HEK293 (cell line): Measurements from ENCODE around the gene SPAST.

Experiments used
- CTCF ChIA-PET: fragments of 350-600 bp; formaldehyde crosslinking; extraction: SDS; loops from one replicate; lab custom pipeline; 2021; ENCODE audit warnings: antibody characterized with exemption; lab: Yijun Ruan, JAX
- POLR2A ChIA-PET: fragments of 300-600 bp; formaldehyde crosslinking; extraction: SDS; loops from one replicate; lab custom pipeline; 2020; ENCODE audit warnings: antibody characterized with exemption, inconsistent platforms; lab: Yijun Ruan, JAX
- H3K27ac ChIP-seq: fragments of 200-500 bp; sonication (Bioruptor generic); 2 replicates; pipeline ENCODE4 v1.5.1; 2014; ENCODE audit warnings: low read depth, low read length, control low read depth, inconsistent platforms; ENCODE audit errors: extremely low read depth
- H3K36me3 ChIP-seq, 2 experiments: fragments of 200-500 bp in 1 of 2; sonication (Bioruptor generic) in 1 of 2; 1 replicate in 1 of 2; 2 replicates in 1 of 2; pipeline ENCODE4 v1.5.1; 2014 to 2017; ENCODE audit warnings: inconsistent platforms in 2 of 2, low read length in 2 of 2; ENCODE audit not compliant: control insufficient read depth in 2 of 2, insufficient read depth in 1 of 2
- H3K4me1 ChIP-seq: fragments of 200-500 bp; sonication (Bioruptor generic); 2 replicates; pipeline ENCODE4 v1.5.1; 2014; ENCODE audit warnings: mild to moderate bottlenecking, low read length, inconsistent platforms; ENCODE audit not compliant: control insufficient read depth, insufficient read depth
- H3K4me3 ChIP-seq: 2 replicates; pipeline ENCODE4 v1.5.1; 2011; ENCODE audit warnings: low read depth, mild to moderate bottlenecking, control low read depth, low read length, moderate library complexity
- H3K9me3 ChIP-seq: fragments of 200-500 bp; sonication (Bioruptor generic); 2 replicates; pipeline ENCODE4 v1.5.1; 2014; ENCODE audit warnings: low read depth, low read length, inconsistent platforms; ENCODE audit not compliant: control insufficient read depth, insufficient read depth
- FEZF1 ChIP-seq: fragments of 450-650 bp; formaldehyde crosslinking; IDR thresholded peaks from 2 replicates; pipeline ENCODE4 v1.5.1; 2016; ENCODE audit warnings: missing biosample characterization, missing genetic modification characterization
- GLIS1 ChIP-seq: fragments of 450-650 bp; formaldehyde crosslinking; IDR thresholded peaks from 2 replicates; pipeline ENCODE4 v1.5.1; 2016; ENCODE audit warnings: missing biosample characterization, missing genetic modification characterization
- OVOL3 ChIP-seq: fragments of 450-650 bp; formaldehyde crosslinking; IDR thresholded peaks from 2 replicates; pipeline ENCODE4 v1.5.1; 2016; ENCODE audit warnings: missing biosample characterization, missing genetic modification characterization
- PRDM1 ChIP-seq: fragments of 450-650 bp; formaldehyde crosslinking; IDR thresholded peaks from 2 replicates; pipeline ENCODE4; 2016; ENCODE audit warnings: missing biosample characterization, missing genetic modification characterization
- RBAK ChIP-seq: fragments of 450-650 bp; formaldehyde crosslinking; IDR thresholded peaks from 2 replicates; pipeline ENCODE4 v1.5.1; 2016; ENCODE audit warnings: missing biosample characterization, missing genetic modification characterization
- SCRT1 ChIP-seq: fragments of 450-650 bp; formaldehyde crosslinking; IDR thresholded peaks from 2 replicates; pipeline ENCODE4 v1.5.1; 2016; ENCODE audit warnings: missing biosample characterization, missing genetic modification characterization, borderline replicate concordance
- YY2 ChIP-seq: fragments of 450-650 bp; formaldehyde crosslinking; IDR thresholded peaks from 2 replicates; pipeline ENCODE4 v1.5.1; 2016; ENCODE audit warnings: missing biosample characterization, missing genetic modification characterization
- ZEB2 ChIP-seq: fragments of 450-650 bp; formaldehyde crosslinking; IDR thresholded peaks from 2 replicates; pipeline ENCODE4 v1.5.1; 2016; ENCODE audit warnings: missing biosample characterization, missing genetic modification characterization
- ZIC2 ChIP-seq: fragments of 450-650 bp; formaldehyde crosslinking; IDR thresholded peaks from 2 replicates; pipeline ENCODE4 v1.5.1; 2016; ENCODE audit warnings: missing biosample characterization, missing genetic modification characterization
- ZNF133 ChIP-seq: fragments of 450-650 bp; formaldehyde crosslinking; IDR thresholded peaks from 2 replicates; pipeline ENCODE4 v1.5.1; 2016; ENCODE audit warnings: missing biosample characterization, missing genetic modification characterization
- ZNF266 ChIP-seq: fragments of 450-650 bp; formaldehyde crosslinking; IDR thresholded peaks from 2 replicates; pipeline ENCODE4 v1.5.1; 2016; ENCODE audit warnings: missing biosample characterization, missing genetic modification characterization, low read depth
- ZNF366 ChIP-seq: fragments of 450-650 bp; formaldehyde crosslinking; conservative IDR thresholded peaks from 2 replicates; pipeline ENCODE4 v1.5.1; 2016; ENCODE audit warnings: missing biosample characterization, missing genetic modification characterization
- ZNF585B ChIP-seq: fragments of 450-650 bp; formaldehyde crosslinking; IDR thresholded peaks from 2 replicates; pipeline ENCODE4 v1.5.1; 2016; ENCODE audit warnings: missing biosample characterization, missing genetic modification characterization
- ZNF654 ChIP-seq: fragments of 450-650 bp; formaldehyde crosslinking; IDR thresholded peaks from 2 replicates; pipeline ENCODE4 v1.5.1; 2016; ENCODE audit warnings: low read depth, missing biosample characterization, missing genetic modification characterization
- ZNF658 ChIP-seq: fragments of 450-650 bp; formaldehyde crosslinking; IDR thresholded peaks from 2 replicates; pipeline ENCODE4; 2016; ENCODE audit warnings: missing biosample characterization, missing genetic modification characterization
- ZNF837 ChIP-seq: fragments of 450-650 bp; formaldehyde crosslinking; IDR thresholded peaks from 2 replicates; pipeline ENCODE4 v1.5.1; 2016; ENCODE audit warnings: missing biosample characterization, missing genetic modification characterization
- ZXDB ChIP-seq: fragments of 450-650 bp; formaldehyde crosslinking; IDR thresholded peaks from 2 replicates; pipeline ENCODE4 v1.5.1; 2016; ENCODE audit warnings: missing biosample characterization, missing genetic modification characterization
- TF ChIP-seq, protein P1 (sequence below): fragments of 450-650 bp; formaldehyde crosslinking; IDR thresholded peaks from 2 replicates; pipeline ENCODE4 v1.5.1; 2016; ENCODE audit warnings: missing biosample characterization, missing genetic modification characterization
- TF ChIP-seq, protein P2 (sequence below): fragments of 450-650 bp; formaldehyde crosslinking; IDR thresholded peaks from 2 replicates; pipeline ENCODE4 v1.5.1; 2016; ENCODE audit warnings: missing biosample characterization, missing genetic modification characterization
- TF ChIP-seq, protein P3 (sequence below): fragments of 450-650 bp; formaldehyde crosslinking; IDR thresholded peaks from 2 replicates; pipeline ENCODE4 v1.5.1; 2016; ENCODE audit warnings: missing biosample characterization, missing genetic modification characterization

The SPAST gene

DNA sequence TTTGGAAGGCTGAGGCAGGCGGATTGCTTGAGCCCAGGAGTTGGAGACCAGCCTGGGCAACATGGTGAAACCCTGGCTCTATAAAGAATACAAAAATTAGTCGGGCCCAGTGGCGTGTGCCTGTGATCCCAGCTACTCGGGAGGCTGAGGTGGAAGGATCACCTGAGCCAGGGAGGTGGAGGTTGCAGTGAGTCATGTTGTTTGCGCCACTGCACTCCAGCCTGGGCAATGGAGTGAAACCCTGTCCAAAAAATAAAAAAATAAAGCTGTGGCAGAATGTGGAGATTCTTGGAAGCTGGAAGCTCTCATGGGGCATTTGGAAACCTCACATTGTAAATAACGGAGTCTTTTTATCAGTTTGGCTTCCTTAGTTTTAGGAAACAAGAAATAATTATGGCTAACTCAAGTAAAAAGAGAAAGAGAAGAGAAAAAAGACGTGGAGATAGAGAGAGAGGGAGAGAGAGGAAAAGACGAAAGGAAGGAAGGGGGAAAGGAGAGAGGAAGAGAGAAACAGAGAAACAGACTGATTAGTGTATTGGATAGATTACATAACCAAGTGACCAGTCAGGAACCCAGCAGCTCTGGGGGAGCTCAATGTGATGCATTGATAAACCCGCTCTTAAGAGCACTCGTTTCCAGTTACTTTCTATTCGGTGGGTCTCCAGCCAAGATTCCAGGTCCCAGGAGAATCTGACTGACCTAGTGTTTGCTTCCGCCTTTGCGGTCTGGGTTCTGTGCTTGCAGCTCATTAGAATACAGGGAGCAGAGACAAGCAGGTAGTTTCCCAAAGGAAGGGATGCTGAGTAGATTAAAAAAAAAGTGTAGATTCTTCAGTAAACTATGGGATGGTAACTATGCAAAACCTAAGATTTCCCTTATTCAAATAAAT lies 1.1 kb upstream of the SPAST start:
- H3K36me3 ChIP-seq: no peaks in the 10 kb centered on the region; a peak in 1 of 3 replicates
- TF ChIP-seq ZNF266 (tag by site-specific recombination): no peak
- TF ChIP-seq OVOL3 (tag by site-specific recombination): no peak
- TF ChIP-seq ZEB2 (tag by site-specific recombination): 0 out of 2 replicates have a peak, but pooled peaks have one; percentile 20
- peak; percentile 96 for TF ChIP-seq PRDM1 (tag by site-specific recombination)
- no peak for TF ChIP-seq RBAK (tag by site-specific recombination)
- 0 out of 2 replicates have a peak, but pooled peaks have one; percentile 20 for TF ChIP-seq ZXDB (tag by site-specific recombination)
- TF ChIP-seq, protein P1, sequence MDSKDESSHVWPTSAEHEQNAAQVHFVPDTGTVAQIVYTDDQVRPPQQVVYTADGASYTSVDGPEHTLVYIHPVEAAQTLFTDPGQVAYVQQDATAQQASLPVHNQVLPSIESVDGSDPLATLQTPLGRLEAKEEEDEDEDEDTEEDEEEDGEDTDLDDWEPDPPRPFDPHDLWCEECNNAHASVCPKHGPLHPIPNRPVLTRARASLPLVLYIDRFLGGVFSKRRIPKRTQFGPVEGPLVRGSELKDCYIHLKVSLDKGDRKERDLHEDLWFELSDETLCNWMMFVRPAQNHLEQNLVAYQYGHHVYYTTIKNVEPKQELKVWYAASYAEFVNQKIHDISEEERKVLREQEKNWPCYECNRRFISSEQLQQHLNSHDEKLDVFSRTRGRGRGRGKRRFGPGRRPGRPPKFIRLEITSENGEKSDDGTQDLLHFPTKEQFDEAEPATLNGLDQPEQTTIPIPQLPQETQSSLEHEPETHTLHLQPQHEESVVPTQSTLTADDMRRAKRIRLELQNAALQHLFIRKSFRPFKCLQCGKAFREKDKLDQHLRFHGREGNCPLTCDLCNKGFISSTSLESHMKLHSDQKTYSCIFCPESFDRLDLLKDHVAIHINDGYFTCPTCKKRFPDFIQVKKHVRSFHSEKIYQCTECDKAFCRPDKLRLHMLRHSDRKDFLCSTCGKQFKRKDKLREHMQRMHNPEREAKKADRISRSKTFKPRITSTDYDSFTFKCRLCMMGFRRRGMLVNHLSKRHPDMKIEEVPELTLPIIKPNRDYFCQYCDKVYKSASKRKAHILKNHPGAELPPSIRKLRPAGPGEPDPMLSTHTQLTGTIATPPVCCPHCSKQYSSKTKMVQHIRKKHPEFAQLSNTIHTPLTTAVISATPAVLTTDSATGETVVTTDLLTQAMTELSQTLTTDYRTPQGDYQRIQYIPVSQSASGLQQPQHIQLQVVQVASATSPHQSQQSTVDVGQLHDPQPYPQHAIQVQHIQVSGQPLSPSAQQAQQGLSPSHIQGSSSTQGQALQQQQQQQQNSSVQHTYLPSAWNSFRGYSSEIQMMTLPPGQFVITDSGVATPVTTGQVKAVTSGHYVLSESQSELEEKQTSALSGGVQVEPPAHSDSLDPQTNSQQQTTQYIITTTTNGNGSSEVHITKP (tag by site-specific recombination): peak; percentile 36; the same call in 1 of the 2 replicates
- TF ChIP-seq SCRT1 (tag by site-specific recombination): no peak
- peak; percentile 94 for TF ChIP-seq ZNF366
- TF ChIP-seq, protein P2, sequence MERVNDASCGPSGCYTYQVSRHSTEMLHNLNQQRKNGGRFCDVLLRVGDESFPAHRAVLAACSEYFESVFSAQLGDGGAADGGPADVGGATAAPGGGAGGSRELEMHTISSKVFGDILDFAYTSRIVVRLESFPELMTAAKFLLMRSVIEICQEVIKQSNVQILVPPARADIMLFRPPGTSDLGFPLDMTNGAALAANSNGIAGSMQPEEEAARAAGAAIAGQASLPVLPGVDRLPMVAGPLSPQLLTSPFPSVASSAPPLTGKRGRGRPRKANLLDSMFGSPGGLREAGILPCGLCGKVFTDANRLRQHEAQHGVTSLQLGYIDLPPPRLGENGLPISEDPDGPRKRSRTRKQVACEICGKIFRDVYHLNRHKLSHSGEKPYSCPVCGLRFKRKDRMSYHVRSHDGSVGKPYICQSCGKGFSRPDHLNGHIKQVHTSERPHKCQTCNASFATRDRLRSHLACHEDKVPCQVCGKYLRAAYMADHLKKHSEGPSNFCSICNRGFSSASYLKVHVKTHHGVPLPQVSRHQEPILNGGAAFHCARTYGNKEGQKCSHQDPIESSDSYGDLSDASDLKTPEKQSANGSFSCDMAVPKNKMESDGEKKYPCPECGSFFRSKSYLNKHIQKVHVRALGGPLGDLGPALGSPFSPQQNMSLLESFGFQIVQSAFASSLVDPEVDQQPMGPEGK (tag by site-specific recombination): peak; percentile 7; the same call in 1 of the 2 replicates
- TF ChIP-seq ZNF837 (tag by site-specific recombination): no peak
- no peak for TF ChIP-seq ZNF658 (tag by site-specific recombination)
- 0 out of 2 replicates have a peak, but pooled peaks have one; percentile 30 for TF ChIP-seq GLIS1 (tag by site-specific recombination)
- TF ChIP-seq, all 188 proteins: peak for 7
- H3K27ac ChIP-seq: peak overlapping the region; percentile 81
- peak overlapping the region; percentile 89 for H3K4me3 ChIP-seq
- ChIA-PET CTCF (interaction anchor here (0.6 to 0.8 kb wide), 3 partner anchors 8 to 1350 kb away, joined by 3 read pairs; no protein-coding TSS in a partner anchor), POLR2A (interaction anchor here (0.6 to 3.8 kb wide), 11 partner anchors 8 to 367 kb away, joined by 3 to 104 read pairs (median 6); partner anchors contain the start of genes DPY30, MEMO1 and SLC30A6)
- no peaks in the 10 kb centered on the region; the same call in 1 of the 2 replicates for H3K4me1 ChIP-seq
- H3K9me3 ChIP-seq: no peaks in the 10 kb centered on the region

DNA sequence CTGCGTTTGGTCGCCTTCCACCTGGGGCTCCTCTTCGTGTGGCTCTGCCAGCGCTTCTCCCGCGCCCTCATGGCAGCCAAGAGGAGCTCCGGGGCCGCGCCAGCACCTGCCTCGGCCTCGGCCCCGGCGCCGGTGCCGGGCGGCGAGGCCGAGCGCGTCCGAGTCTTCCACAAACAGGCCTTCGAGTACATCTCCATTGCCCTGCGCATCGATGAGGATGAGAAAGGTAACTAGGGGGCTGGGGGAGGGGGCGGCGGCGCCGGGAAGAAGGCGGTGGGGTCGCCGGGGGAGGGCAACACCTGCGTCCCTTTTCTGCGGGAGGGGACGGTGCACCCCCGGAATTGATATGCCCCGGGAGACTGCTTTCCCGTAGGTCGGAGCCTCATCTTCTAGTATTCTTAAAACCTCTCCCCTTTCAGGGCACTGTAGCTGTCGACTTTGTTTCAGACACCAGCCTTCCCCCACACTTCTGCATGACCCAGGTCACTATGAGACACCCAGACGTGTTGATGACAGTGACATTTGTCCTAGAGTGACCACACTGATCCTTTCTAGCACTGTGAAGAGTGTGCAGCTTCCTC lies 755 bp downstream of the SPAST start:
- no peaks in the 10 kb centered on the region; the same call in 1 of the 2 replicates for H3K4me1 ChIP-seq
- TF ChIP-seq YY2 (tag by site-specific recombination) (no peak), ZNF654 (tag by site-specific recombination) (no peak), ZNF585B (tag by site-specific recombination) (no peak), ZIC2 (tag by site-specific recombination) (no peak), FEZF1 (tag by site-specific recombination) (no peak), ZNF133 (tag by site-specific recombination) (no peak)
- TF ChIP-seq, protein P1 (tag by site-specific recombination): no peak
- TF ChIP-seq, protein P3, sequence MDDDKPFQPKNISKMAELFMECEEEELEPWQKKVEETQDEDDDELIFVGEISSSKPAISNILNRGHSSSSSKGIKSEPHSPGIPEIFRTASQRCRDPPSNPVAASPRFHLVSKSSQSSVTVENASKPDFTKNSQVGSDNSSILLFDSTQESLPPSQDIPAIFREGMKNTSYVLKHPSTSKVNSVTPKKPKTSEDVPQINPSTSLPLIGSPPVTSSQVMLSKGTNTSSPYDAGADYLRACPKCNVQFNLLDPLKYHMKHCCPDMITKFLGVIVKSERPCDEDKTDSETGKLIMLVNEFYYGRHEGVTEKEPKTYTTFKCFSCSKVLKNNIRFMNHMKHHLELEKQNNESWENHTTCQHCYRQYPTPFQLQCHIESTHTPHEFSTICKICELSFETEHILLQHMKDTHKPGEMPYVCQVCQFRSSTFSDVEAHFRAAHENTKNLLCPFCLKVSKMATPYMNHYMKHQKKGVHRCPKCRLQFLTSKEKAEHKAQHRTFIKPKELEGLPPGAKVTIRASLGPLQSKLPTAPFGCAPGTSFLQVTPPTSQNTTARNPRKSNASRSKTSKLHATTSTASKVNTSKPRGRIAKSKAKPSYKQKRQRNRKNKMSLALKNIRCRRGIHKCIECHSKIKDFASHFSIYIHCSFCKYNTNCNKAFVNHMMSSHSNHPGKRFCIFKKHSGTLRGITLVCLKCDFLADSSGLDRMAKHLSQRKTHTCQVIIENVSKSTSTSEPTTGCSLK (tag by site-specific recombination): no peak

More for the DNA sequence above, 755 bp downstream of the SPAST start:
- ChIA-PET CTCF (interaction anchor here (0.6 to 1.7 kb wide), 3 partner anchors 10 to 98 kb away, joined by 3 to 5 read pairs (median 4); no protein-coding TSS in a partner anchor), POLR2A (interaction anchor here (1.0 to 3.8 kb wide), 7 partner anchors 7 to 102 kb away, joined by 3 to 104 read pairs (median 7); partner anchors contain the start of genes DPY30, MEMO1 and SLC30A6)
- Histone ChIP-seq H3K36me3 (no peaks in the 10 kb centered on the region; a peak in 1 of 3 replicates), H3K9me3 (no peaks in the 10 kb centered on the region), H3K27ac (peak overlapping the region; percentile 81), H3K4me3 (peak overlapping the region; percentile 89)
